CD14-positive monocyte (primary cell): ENCODE results near the gene ANKRD9. TPM values are rescaled to one million over a fixed set of nuclear protein-coding genes. Genes with fewer than 3 reads are reported as not detected.

Source experiments
- DNase-seq, 3 donors: peaks; one replicate each; pipeline ENCODE4 v3.0.0-alpha.2; 2011 to 2022
- H2AFZ ChIP-seq: 2 replicates; pipeline ENCODE4 v1.6.0; 2012; ENCODE audit warnings: mild to moderate bottlenecking, low read depth, low read length, inconsistent platforms; ENCODE audit not compliant: insufficient read depth, poor library complexity, severe bottlenecking
- H3K27ac ChIP-seq, 2 donors: 1 replicate in 1 of 2; 2 replicates in 1 of 2; pipeline ENCODE4 v1.5.1; 2012 to 2013; ENCODE audit warnings: low read length in 2 of 2, control low read depth in 1 of 2, inconsistent platforms in 1 of 2, low read depth in 1 of 2, mild to moderate bottlenecking in 1 of 2
- H3K27me3 ChIP-seq, 2 donors: one replicate each; pipeline versions ENCODE4 v1.6.0 to v1.6.1; 2011 to 2013; ENCODE audit warnings: low read length in 2 of 2; ENCODE audit not compliant: control insufficient read depth in 2 of 2, insufficient read depth in 2 of 2
- H3K36me3 ChIP-seq, 2 donors: replicated peaks in 1 of 2; 1 replicate in 1 of 2; 2 replicates in 1 of 2; pipeline versions ENCODE4 v1.5.1 to v1.6.1; 2012 to 2013; ENCODE audit warnings: low read length in 2 of 2, control low read depth in 1 of 2, inconsistent platforms in 1 of 2, mild to moderate bottlenecking in 1 of 2; ENCODE audit not compliant: insufficient read depth in 2 of 2, control insufficient read depth in 1 of 2
- H3K4me1 ChIP-seq, 2 donors: 1 replicate in 1 of 2; 2 replicates in 1 of 2; pipeline versions ENCODE4 v1.5.1 to v1.6.1; 2012 to 2013; ENCODE audit warnings: low read length in 2 of 2, control low read depth in 1 of 2, inconsistent platforms in 1 of 2, mild to moderate bottlenecking in 1 of 2, moderate library complexity in 1 of 2; ENCODE audit not compliant: insufficient read depth in 2 of 2, control insufficient read depth in 1 of 2
- H3K4me2 ChIP-seq: replicated peaks from 2 replicates; pipeline ENCODE3; 2012; ENCODE audit warnings: low read length, moderate library complexity, mild to moderate bottlenecking; ENCODE audit not compliant: poor library complexity, severe bottlenecking; ENCODE audit errors: extremely low read depth
- H3K4me3 ChIP-seq, 3 experiments: fragments of 200-600 bp in 1 of 3; sonication (generic) in 1 of 3; replicated peaks in 1 of 3; 1 replicate in 2 of 3; 2 replicates in 1 of 3; pipeline ENCODE4 v1.5.1; 2011 to 2013; ENCODE audit warnings: low read length in 3 of 3, mild to moderate bottlenecking in 3 of 3, control low read depth in 2 of 3, low read depth in 2 of 3, inconsistent platforms in 1 of 3, moderate library complexity in 1 of 3
- H3K79me2 ChIP-seq: 2 replicates; pipeline ENCODE4 v1.6.0; 2012; ENCODE audit warnings: mild to moderate bottlenecking, control low read depth, inconsistent platforms, low read length, moderate library complexity; ENCODE audit not compliant: insufficient read depth
- H3K9ac ChIP-seq: 2 replicates; pipeline ENCODE4 v1.6.0; 2017; ENCODE audit warnings: low read length, mild to moderate bottlenecking; ENCODE audit not compliant: insufficient read depth, poor library complexity, severe bottlenecking
- H3K9me3 ChIP-seq, 2 donors: replicated peaks in 1 of 2; 1 replicate in 1 of 2; 2 replicates in 1 of 2; pipeline versions ENCODE4 v1.5.1 to v1.6.1; 2012 to 2013; ENCODE audit warnings: low read length in 2 of 2, control low read depth in 1 of 2; ENCODE audit not compliant: control insufficient read depth in 1 of 2, insufficient read depth in 1 of 2
- H4K20me1 ChIP-seq: 2 replicates; pipeline ENCODE4 v1.6.0; 2012; ENCODE audit warnings: mild to moderate bottlenecking, low read length, control low read depth, moderate library complexity; ENCODE audit not compliant: insufficient read depth
- H3K27ac Mint-ChIP-seq, 7 donors: one replicate each; pipeline ENCODE4 v1.8.0; 2020; ENCODE audit warnings: mild to moderate bottlenecking in 7 of 7, mixed read lengths in 7 of 7, moderate library complexity in 6 of 7, inconsistent platforms in 2 of 7
- H3K27me3 Mint-ChIP-seq, 3 donors: one replicate each; pipeline ENCODE4 v1.8.0; 2021 to 2022; ENCODE audit warnings: low read depth in 3 of 3, mild to moderate bottlenecking in 3 of 3, mixed read lengths in 3 of 3, moderate library complexity in 3 of 3, inconsistent platforms in 1 of 3
- H3K36me3 Mint-ChIP-seq, 2 donors: one replicate each; pipeline ENCODE4 v1.8.0; 2020; ENCODE audit warnings: mixed read lengths in 2 of 2, inconsistent platforms in 1 of 2, mild to moderate bottlenecking in 1 of 2
- H3K4me1 Mint-ChIP-seq: one replicate; pipeline ENCODE4 v1.8.0; 2020; ENCODE audit warnings: mild to moderate bottlenecking, mixed read lengths
- H3K4me3 Mint-ChIP-seq, 2 donors: one replicate each; pipeline ENCODE4 v1.8.0; 2020; ENCODE audit warnings: mild to moderate bottlenecking in 2 of 2, mixed read lengths in 2 of 2, moderate library complexity in 1 of 2
- H3K9me3 Mint-ChIP-seq, 7 donors: one replicate each; pipeline ENCODE4 v1.8.0; 2020 to 2022; ENCODE audit warnings: mixed read lengths in 7 of 7, mild to moderate bottlenecking in 6 of 7, moderate library complexity in 6 of 7, inconsistent platforms in 2 of 7
- CTCF ChIP-seq: fragments of 200-600 bp; IDR thresholded peaks from one replicate; pipeline ENCODE4 v1.8.0; 2022; ENCODE audit warnings: antibody characterized with exemption, mild to moderate bottlenecking
- WGBS: methylation state at CpG from one replicate; pipeline ENCODE4 v1.1.5; 2013; ENCODE audit warnings: missing lambda C conversion rate; ENCODE audit not compliant: insufficient coverage; 5-methylcytosine and 5-hydroxymethylcytosine counted together
- intact Hi-C, 2 donors: fragments of 100-400 bp; cut with micrococcal nuclease; formaldehyde crosslinking; loops; one replicate each; pipeline versions ENCODE4 v1.15.0 to v1.15.1; 2023
- polyA plus RNA-seq, 3 donors: library from polyadenylated mRNA; depleted of rRNA in 1 of 3; unstranded in 2 of 3; stranded (reverse) in 1 of 3; fragments of 300-500 nt in 2 of 3; fragments of >200 nt in 1 of 3; fragmentation: Illumina TruSeq in 2 of 3; gene quantifications; 1 replicate in 2 of 3; 2 replicates in 1 of 3; pipeline ENCODE4 v1.2.3, GENCODE V29; 2012 to 2021

The ANKRD9 gene
- polyA plus RNA-seq, 3 donors, result 0.43 to 10.8 (median 0.83) TPM

- H3K79me2 ChIP-seq, result no peaks in the 10 kb centered on the region
- H3K9me3 ChIP-seq, result no peaks in the 10 kb centered on the region
- no peak overlapping the region for H3K9ac ChIP-seq
- WGBS, result 87% methylated on average over 4 of the region's 5 CpGs
- H3K36me3 ChIP-seq, result no peaks in the 10 kb centered on the region
- no peak for DNase-seq
- Mint-ChIP-seq H3K27me3 (peaks cover 4 to 19% (median 9%) of the 10 kb centered on the region in 3 donors), H3K9me3 (peaks cover 0 to 3% (median 1%) of the 10 kb centered on the region in 7 donors), H3K4me1 (peaks cover 22% of the 10 kb centered on the region), H3K27ac (no peak overlapping the region), H3K4me3 (no peak overlapping the region), H3K36me3 (peaks cover 2 to 5% of the 10 kb centered on the region in 2 donors)
- intact Hi-C loops, result loop anchor here (5.0 to 10.0 kb wide), 2 partner anchors 147 to 194 kb away; partner anchors contain the start of genes CINP (in 1 of the 2), TECPR2 (in 1 of the 2) and ZNF839 (in 1 of the 2)
- H2AFZ ChIP-seq, result no peak overlapping the region
- no peak overlapping the region for H3K4me3 ChIP-seq
- H4K20me1 ChIP-seq, result no peaks in the 10 kb centered on the region
- H3K27me3 ChIP-seq, result peaks cover 0 to 4% of the 10 kb centered on the region in 2 donors
- H3K4me2 ChIP-seq, result no peak overlapping the region
- H3K27ac ChIP-seq, result no peak overlapping the region
- peaks cover 20 to 24% of the 10 kb centered on the region in 2 donors for H3K4me1 ChIP-seq
- TF ChIP-seq CTCF, result no peak
Observed at GRCh38 chr14:102511538-102511937, 2.0 kb upstream of the ANKRD9 start.

- H3K36me3 ChIP-seq, result no peaks in the 10 kb centered on the region
- Mint-ChIP-seq H3K27ac (peak overlapping the region in 4 of 7 donors; percentile 31 to 84 (median 59)), H3K36me3 (peaks cover 2 to 10% of the 10 kb centered on the region in 2 donors), H3K27me3 (peaks cover 4 to 13% (median 7%) of the 10 kb centered on the region in 3 donors), H3K9me3 (peaks cover 0 to 3% (median 0%) of the 10 kb centered on the region in 7 donors), H3K4me3 (peak overlapping the region; percentile 84 to 93), H3K4me1 (peaks cover 19% of the 10 kb centered on the region)
- H2AFZ ChIP-seq, result peak overlapping the region; percentile 77
- H3K9me3 ChIP-seq, result no peaks in the 10 kb centered on the region
- 40% methylated on average over 14 of the region's 19 CpGs for WGBS
- peak overlapping the region in 2 of 3 experiments; percentile 57 to 83 for H3K4me3 ChIP-seq
- H3K27ac ChIP-seq, result peak overlapping the region in 1 of 2 donors; percentile 70
- peaks cover 16 to 19% of the 10 kb centered on the region in 2 donors for H3K4me1 ChIP-seq
- peaks cover 0 to 4% of the 10 kb centered on the region in 2 donors for H3K27me3 ChIP-seq
- peak overlapping the region; percentile 91 for H3K4me2 ChIP-seq
- no peak for DNase-seq
- intact Hi-C loops, result loop anchor here (5.0 to 10.0 kb wide), 2 partner anchors 146 to 194 kb away; partner anchors contain the start of genes CINP (in 1 of the 2), TECPR2 (in 1 of the 2) and ZNF839 (in 1 of the 2)
- peak overlapping the region; percentile 68 for H3K9ac ChIP-seq
- H3K79me2 ChIP-seq, result no peaks in the 10 kb centered on the region
- no peak for TF ChIP-seq CTCF
- H4K20me1 ChIP-seq, result no peaks in the 10 kb centered on the region
Observed at GRCh38 chr14:102510616-102511520, 1.3 kb upstream of the ANKRD9 start.
